ENCODE data around the gene FOXP4. TPM values are rescaled to one million over a fixed set of nuclear protein-coding genes. Genes with fewer than 3 reads are reported as not detected.

FOXP4 gene
- total and polyA plus RNA-seq, 2 of the 13 experiments (the other 11 are each of a cell fraction or from before 2014, with no cell fraction given), result 11.0 to 12.4 TPM

- TF ChIP-seq HES4 (CRISPR knock-in tag; IDR thresholded peaks at IDR 0.05; ENCODE audit: borderline replicate concordance) (no peak), FIP1L1 (IDR thresholded peaks at IDR 0.05; ENCODE audit: borderline replicate concordance, insufficient read depth, low read depth, low read length) (0 out of 2 replicates have a peak, but pooled peaks have one; percentile 60), IRX3 (CRISPR knock-in tag; IDR thresholded peaks at IDR 0.05; ENCODE audit: borderline replicate concordance, low read depth) (no peak), ZNF605 (CRISPR knock-in tag; IDR thresholded peaks at IDR 0.05) (no peak), SNAPC5 (CRISPR knock-in tag; IDR thresholded peaks at IDR 0.05; ENCODE audit: borderline replicate concordance) (no peak), IKZF1 (IDR thresholded peaks at IDR 0.05) (no peak), ZNF773 (CRISPR knock-in tag; IDR thresholded peaks at IDR 0.05; ENCODE audit: borderline replicate concordance) (no peak), THAP11 (CRISPR knock-in tag; IDR thresholded peaks at IDR 0.05) (peak; percentile 50; the same call in 1 of the 2 replicates), KAT8 (CRISPR knock-in tag; IDR thresholded peaks at IDR 0.05) (no peak), HOXA9 (CRISPR knock-in tag; IDR thresholded peaks at IDR 0.05; ENCODE audit: borderline replicate concordance) (no peak), ZNF629 (CRISPR knock-in tag; conservative IDR thresholded peaks at IDR 0.05) (peak; percentile 96), HNRNPLL (IDR thresholded peaks at IDR 0.05; ENCODE audit: low read depth, low read length, poor library complexity, severe bottlenecking) (no peak), ISX (CRISPR knock-in tag; conservative IDR thresholded peaks at IDR 0.05) (no peak), ZIK1 (CRISPR knock-in tag; IDR thresholded peaks at IDR 0.05; ENCODE audit: borderline replicate concordance, low read depth) (no peak), TERF1 (CRISPR knock-in tag; IDR thresholded peaks at IDR 0.05) (no peak), AFF4 (CRISPR knock-in tag; IDR thresholded peaks at IDR 0.05) (no peak), UBTF (CRISPR knock-in tag; IDR thresholded peaks at IDR 0.05) (no peak), THRA (CRISPR knock-in tag; IDR thresholded peaks at IDR 0.05; ENCODE audit: borderline replicate concordance) (peak; percentile 55), SOX5 (CRISPR knock-in tag; IDR thresholded peaks at IDR 0.05; ENCODE audit: borderline replicate concordance) (peak; percentile 52; the same call in 1 of the 2 replicates), MIXL1 (CRISPR knock-in tag; IDR thresholded peaks at IDR 0.05) (0 out of 2 replicates have a peak, but pooled peaks have one; percentile 28)
Observed at GRCh38 chr6:41602864-41603608, 56.9 kb downstream of the FOXP4 start (continued).

All from HepG2 (cell line).